Measurements from ENCODE around the gene GALNT6.

DNA sequence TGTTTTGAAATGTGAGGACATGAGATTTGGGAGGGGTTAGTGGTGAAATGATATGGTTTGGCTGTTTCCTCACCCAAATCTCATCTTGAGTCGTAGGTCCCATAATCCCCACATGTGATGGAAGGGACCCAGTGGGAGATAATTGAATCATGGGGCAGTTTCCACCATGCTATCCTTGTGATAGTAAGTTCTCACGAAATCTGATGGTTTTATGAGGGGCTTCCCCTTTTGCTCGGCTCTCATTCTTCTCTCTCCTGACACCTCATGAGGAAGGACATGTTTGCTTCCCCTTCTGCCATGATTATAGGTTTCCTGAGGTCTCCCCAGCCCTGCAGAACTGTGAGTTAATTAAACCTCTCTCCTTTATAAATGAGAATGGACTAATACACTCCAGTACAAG lies 18.0 kb downstream of the GALNT6 start:
- TF ChIP-seq POLR2A (IDR thresholded peaks at IDR 0.05; ENCODE audit: low read length) (no peak), CTCF (IDR thresholded peaks at IDR 0.05) (no peak), USF2 (IDR thresholded peaks at IDR 0.05) (0 out of 2 replicates have a peak, but pooled peaks have one; percentile 1), MAZ (IDR thresholded peaks at IDR 0.05; ENCODE audit: borderline replicate concordance, low read depth, low read length) (no peak), BHLHE40 (IDR thresholded peaks at IDR 0.05; ENCODE audit: low read depth, low read length) (no peak), RAD21 (conservative IDR thresholded peaks at IDR 0.05 in 1 of 2, IDR thresholded peaks at IDR 0.05 in 1 of 2) (no peak), RNF2 (IDR thresholded peaks at IDR 0.05; ENCODE audit: borderline replicate concordance, low read depth) (no peak), GATA3 (IDR thresholded peaks at IDR 0.05; ENCODE audit: borderline replicate concordance) (no peak), SMC3 (IDR thresholded peaks at IDR 0.05) (no peak), ZC3H11A (IDR thresholded peaks at IDR 0.05) (no peak), MAX (IDR thresholded peaks at IDR 0.05) (no peak), CHD2 (IDR thresholded peaks at IDR 0.05; ENCODE audit: low read length, partially characterized antibody) (no peak)
